Cardiac muscle cell (in vitro differentiated cells and primary cell): ENCODE results near the gene PYROXD2. TPM values are rescaled to one million over a fixed set of nuclear protein-coding genes. Genes with fewer than 3 reads are reported as not detected.

ENCODE experiments used
- DNase-seq, 2 donors: peaks; one replicate each; pipeline versions ENCODE4 v3.0.0 to v3.0.0-alpha.2; 2010 to 2017; ENCODE audit warnings: low read depth in 1 of 2, low spot score in 1 of 2
- H3K27ac ChIP-seq: fragments of 200-600 bp; sonication (generic); 2 replicates; pipeline ENCODE4 v1.5.1; 2016
- H3K27me3 ChIP-seq: fragments of 200-600 bp; sonication (generic); 2 replicates; pipeline ENCODE4 v1.6.0; 2016; ENCODE audit warnings: control low read depth
- H3K36me3 ChIP-seq: fragments of 200-600 bp; sonication (generic); 2 replicates; pipeline ENCODE4 v1.5.1; 2016; ENCODE audit warnings: control low read depth
- H3K4me1 ChIP-seq: fragments of 200-600 bp; sonication (generic); 2 replicates; pipeline ENCODE4 v1.8.1; 2017; ENCODE audit warnings: low read depth, mild to moderate bottlenecking, mixed run types
- H3K4me3 ChIP-seq: fragments of 200-600 bp; sonication (generic); 2 replicates; pipeline ENCODE4 v1.5.1; 2016; ENCODE audit warnings: mild to moderate bottlenecking
- H3K9me3 ChIP-seq: fragments of 200-600 bp; sonication (generic); 2 replicates; pipeline ENCODE4 v1.5.1; 2017; ENCODE audit warnings: low read depth, mild to moderate bottlenecking, control low read depth
- CTCF ChIP-seq: IDR thresholded peaks from 2 replicates; pipeline ENCODE4 v1.5.1; 2012; ENCODE audit warnings: low read depth, mild to moderate bottlenecking, low read length
- polyA plus RNA-seq: library from polyadenylated mRNA; unstranded; fragments of >200 nt; fragmentation: Nextera tagmentation; extraction: Ambion mirVana; gene quantifications from 2 replicates; pipeline ENCODE4 v1.2.1, GENCODE V29; 2016
- total RNA-seq: library from RNA; depleted of rRNA; stranded (reverse); fragments of >200 nt; gene quantifications from 2 replicates; pipeline ENCODE4 v1.2.3, GENCODE V29; 2016

PYROXD2 gene
- total RNA-seq = 22.9 and 45.1 TPM in 2 replicates
- polyA plus RNA-seq = 27.5 and 40.6 TPM in 2 replicates

- no peak for TF ChIP-seq CTCF
- H3K4me1 ChIP-seq = peaks cover 37% of the 10 kb centered on the region
- peak within 1 kb of the TSS; percentile 34 for H3K4me3 ChIP-seq
- H3K36me3 ChIP-seq = no peaks in the 10 kb centered on the region
- no peaks in the 10 kb centered on the region for H3K27me3 ChIP-seq
- H3K27ac ChIP-seq = peak within 1 kb of the TSS; percentile 86
- DNase-seq = peak; percentile 93 to 96
- H3K9me3 ChIP-seq = no peaks in the 10 kb centered on the region
These were observed at the start of gene PYROXD2 for GRCh38 chr10:98414932-98415730. PYROXD2 (minus strand) TSS chr10:98415182; CDS start chr10:98415135, 47 bp downstream.

- no peak for TF ChIP-seq CTCF
- peak overlapping the region; percentile 69 for H3K27ac ChIP-seq
- no peak overlapping the region for H3K4me3 ChIP-seq
- H3K9me3 ChIP-seq = no peaks in the 10 kb centered on the region
- no peak for DNase-seq
- peaks cover 70% of the 10 kb centered on the region for H3K4me1 ChIP-seq
- no peaks in the 10 kb centered on the region for H3K36me3 ChIP-seq
- H3K27me3 ChIP-seq = no peaks in the 10 kb centered on the region
These were observed 49.2 kb upstream of the PYROXD2 start for GRCh38 chr10:98463976-98464754.

GRCh38 chr10:98463016-98463415, 48.0 kb upstream of the PYROXD2 start:
- peak overlapping the region; percentile 64 for H3K27ac ChIP-seq
- no peak for TF ChIP-seq CTCF
- peaks cover 61% of the 10 kb centered on the region for H3K4me1 ChIP-seq
- H3K9me3 ChIP-seq = no peaks in the 10 kb centered on the region
- DNase-seq = no peak
- H3K4me3 ChIP-seq = no peak overlapping the region
- no peaks in the 10 kb centered on the region for H3K27me3 ChIP-seq
- no peaks in the 10 kb centered on the region for H3K36me3 ChIP-seq

GRCh38 chr10:98461500-98461842, 46.5 kb upstream of the PYROXD2 start:
- no peak for DNase-seq
- Histone ChIP-seq H3K4me1 (peaks cover 56% of the 10 kb centered on the region), H3K27me3 (no peaks in the 10 kb centered on the region), H3K4me3 (no peak overlapping the region), H3K9me3 (no peaks in the 10 kb centered on the region), H3K36me3 (no peaks in the 10 kb centered on the region), H3K27ac (peak overlapping the region; percentile 74)
- TF ChIP-seq CTCF = no peak

- DNase-seq = peak; percentile 59 to 93
- H3K27ac ChIP-seq = peak overlapping the region; percentile 74
- no peak overlapping the region for H3K4me3 ChIP-seq
- no peak for TF ChIP-seq CTCF
- no peaks in the 10 kb centered on the region for H3K9me3 ChIP-seq
- H3K4me1 ChIP-seq = peaks cover 54% of the 10 kb centered on the region
- H3K36me3 ChIP-seq = no peaks in the 10 kb centered on the region
- H3K27me3 ChIP-seq = no peaks in the 10 kb centered on the region
These were observed 46.0 kb upstream of the PYROXD2 start for GRCh38 chr10:98460837-98461499.
